Keratinocyte (primary cell): Measurements from ENCODE around the gene KIRREL2. TPM values are rescaled to one million over a fixed set of nuclear protein-coding genes. Genes with fewer than 3 reads are reported as not detected.

Experiments
- DNase-seq: peaks from one replicate; pipeline ENCODE4 v3.0.0-alpha.2; 2011; ENCODE audit warnings: low read depth, missing footprints, low spot score
- FAIRE-seq: peaks from 2 replicates; lab custom pipeline; 2011; peaks lifted over from hg19 to GRCh38; lab: Jason Lieb, UNC
- H2AFZ ChIP-seq: 2 replicates; pipeline ENCODE4 v1.6.0; 2012; ENCODE audit warnings: low read length, control low read depth, inconsistent platforms; ENCODE audit not compliant: control insufficient read depth
- H3K27ac ChIP-seq: 2 replicates; pipeline ENCODE4 v1.5.1; 2011; ENCODE audit warnings: low read length; ENCODE audit not compliant: control insufficient read depth, insufficient read depth
- H3K27me3 ChIP-seq: 3 replicates; pipeline ENCODE4 v1.6.0; 2011; ENCODE audit warnings: low read length; ENCODE audit not compliant: control insufficient read depth, insufficient read depth; ENCODE audit errors: extremely low read depth
- H3K36me3 ChIP-seq, 2 experiments: 2 replicates in 1 of 2; 3 replicates in 1 of 2; pipeline ENCODE4 v1.5.1; 2011; ENCODE audit warnings: low read length in 2 of 2, mild to moderate bottlenecking in 1 of 2; ENCODE audit not compliant: control insufficient read depth in 2 of 2, insufficient read depth in 2 of 2; ENCODE audit errors: extremely low read depth in 1 of 2
- H3K4me1 ChIP-seq: 3 replicates; pipeline ENCODE4 v1.5.1; 2011; ENCODE audit warnings: low read length; ENCODE audit not compliant: control insufficient read depth, insufficient read depth; ENCODE audit errors: extremely low read depth
- H3K4me2 ChIP-seq: 3 replicates; pipeline ENCODE4 v1.6.0; 2011; ENCODE audit warnings: low read depth, low read length; ENCODE audit not compliant: control insufficient read depth, insufficient read depth; ENCODE audit errors: extremely low read depth
- H3K4me3 ChIP-seq, 3 experiments: fragments of 200-600 bp in 1 of 3; sonication (generic) in 1 of 3; 2 replicates in 2 of 3; 3 replicates in 1 of 3; pipeline ENCODE4 v1.5.1; 2011 to 2016; ENCODE audit warnings: low read length in 3 of 3, mild to moderate bottlenecking in 3 of 3, control low read depth in 2 of 3, inconsistent platforms in 1 of 3, low read depth in 1 of 3, mixed read lengths in 1 of 3, mixed run types in 1 of 3, moderate library complexity in 1 of 3; ENCODE audit not compliant: control insufficient read depth in 2 of 3, insufficient read depth in 2 of 3; ENCODE audit errors: extremely low read depth in 1 of 3
- H3K79me2 ChIP-seq: 2 replicates; pipeline ENCODE4 v1.6.0; 2012; ENCODE audit warnings: low read length; ENCODE audit not compliant: control insufficient read depth, insufficient read depth
- H3K9ac ChIP-seq: 3 replicates; pipeline ENCODE4 v1.6.0; 2011; ENCODE audit warnings: low read length; ENCODE audit not compliant: control insufficient read depth, insufficient read depth; ENCODE audit errors: extremely low read depth
- H3K9me1 ChIP-seq: 3 replicates; pipeline ENCODE4 v1.6.0; 2011; ENCODE audit warnings: low read length; ENCODE audit not compliant: control insufficient read depth, insufficient read depth; ENCODE audit errors: extremely low read depth
- H3K9me3 ChIP-seq: 2 replicates; pipeline ENCODE4 v1.5.1; 2012; ENCODE audit warnings: low read depth, low read length; ENCODE audit not compliant: control insufficient read depth
- H4K20me1 ChIP-seq: 3 replicates; pipeline ENCODE4 v1.6.0; 2011; ENCODE audit warnings: low read length; ENCODE audit not compliant: control insufficient read depth, insufficient read depth; ENCODE audit errors: extremely low read depth
- EZH2 ChIP-seq: IDR thresholded peaks from one replicate; pipeline ENCODE4 v1.6.1; 2012; ENCODE audit warnings: inconsistent platforms, mild to moderate bottlenecking, low read length, moderate library complexity
- dilution Hi-C: fragments of 300-500 bp; cut with MboI; formaldehyde crosslinking; loops from one replicate; pipeline ENCODE4 v1.7.0; 2020; ENCODE audit warnings: low sequenced_read_pairs; ENCODE audit not compliant: extremely low pct_ligation_motif_present
- polyA plus RNA-seq, 5 experiments: library from polyadenylated mRNA; depleted of rRNA in 3 of 5; stranded (reverse) in 3 of 5; stranded (forward) in 1 of 5; unstranded in 1 of 5; fragments of >200 nt; gene quantifications; 1 replicate in 1 of 5; 2 replicates in 3 of 5; 3 replicates in 1 of 5; pipeline versions ENCODE4 v1.2.1 to v1.2.3, GENCODE V29; 2011 to 2012; ENCODE audit warnings: missing spikeins in 2 of 5, low read depth in 1 of 5, low replicate concordance in 1 of 5
- TF ChIP-seq, protein P1 (sequence below), 3 experiments: IDR thresholded peaks in 1 of 3; conservative IDR thresholded peaks in 1 of 3; optimal IDR thresholded peaks in 1 of 3; 2 replicates in 2 of 3; 3 replicates in 1 of 3; pipeline versions ENCODE3 to v1.5.1; 2011; ENCODE audit warnings: low read length in 3 of 3, mild to moderate bottlenecking in 3 of 3, moderate library complexity in 2 of 3, control low read depth in 1 of 3, inconsistent platforms in 1 of 3; ENCODE audit not compliant: insufficient read depth in 2 of 3; ENCODE audit errors: extremely low read depth in 1 of 3

Gene KIRREL2
- polyA plus RNA-seq, 1 donor (not counting 4 experiments of a cell fraction or from before 2014, with no cell fraction given): not detected

DNA sequence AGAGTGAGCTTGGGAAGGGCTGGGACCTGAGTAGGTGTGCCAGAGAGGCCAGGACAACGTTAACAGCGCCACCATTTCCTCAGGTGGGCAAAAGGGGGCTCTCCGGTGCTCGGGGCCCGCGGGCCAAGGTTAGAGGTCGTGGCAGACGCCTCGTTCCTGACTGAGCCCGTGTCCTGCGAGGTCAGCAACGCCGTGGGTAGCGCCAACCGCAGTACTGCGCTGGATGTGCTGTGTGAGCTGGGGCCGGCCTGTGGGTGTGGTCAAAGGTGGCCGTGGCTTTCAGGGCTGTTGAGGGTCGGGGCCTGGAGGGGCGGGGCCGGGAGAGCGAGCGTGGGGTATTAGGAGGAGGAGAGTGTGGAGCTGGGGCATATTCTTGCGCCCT lies 3.7 kb downstream of the KIRREL2 start:
- peaks cover 41% of the 10 kb centered on the region for H3K27me3 ChIP-seq
- no peak for FAIRE-seq

DNA sequence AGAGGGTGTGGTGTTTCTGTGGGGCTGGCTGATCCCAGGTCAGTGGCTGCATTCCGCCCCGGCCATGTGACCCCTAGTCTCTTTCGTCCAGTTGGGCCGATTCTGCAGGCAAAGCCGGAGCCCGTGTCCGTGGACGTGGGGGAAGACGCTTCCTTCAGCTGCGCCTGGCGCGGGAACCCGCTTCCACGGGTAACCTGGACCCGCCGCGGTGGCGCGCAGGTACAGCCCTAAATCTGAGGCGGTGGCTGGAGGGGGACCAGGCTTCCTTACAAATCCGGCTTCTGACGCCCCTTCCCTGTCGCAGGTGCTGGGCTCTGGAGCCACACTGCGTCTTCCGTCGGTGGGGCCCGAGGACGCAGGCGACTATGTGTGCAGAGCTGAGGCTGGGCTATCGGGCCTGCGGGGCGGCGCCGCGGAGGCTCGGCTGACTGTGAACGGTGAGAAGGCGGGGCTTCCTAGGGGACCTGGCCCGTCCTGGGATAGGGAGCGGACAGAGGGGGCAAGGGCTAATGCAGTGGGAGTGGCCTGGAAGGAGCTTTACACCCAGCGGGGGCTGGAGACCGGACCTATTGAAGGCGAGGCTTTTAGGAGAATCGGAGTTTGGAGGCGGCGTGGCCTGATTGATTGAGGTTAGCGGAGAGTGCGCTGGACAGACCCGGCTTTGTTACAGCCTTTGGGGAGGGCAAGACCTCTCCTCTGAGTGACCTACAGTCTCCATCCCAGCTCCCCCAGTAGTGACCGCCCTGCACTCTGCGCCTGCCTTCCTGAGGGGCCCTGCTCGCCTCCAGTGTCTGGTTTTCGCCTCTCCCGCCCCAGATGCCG lies 4.3 kb downstream of the KIRREL2 start:
- Histone ChIP-seq H3K9ac (no peak overlapping the region), H3K79me2 (no peaks in the 10 kb centered on the region), H4K20me1 (no peaks in the 10 kb centered on the region), H2AFZ (no peak overlapping the region), H3K36me3 (no peaks in the 10 kb centered on the region), H3K4me2 (no peak overlapping the region), H3K9me3 (no peaks in the 10 kb centered on the region), H3K9me1 (no peaks in the 10 kb centered on the region), H3K27ac (no peak overlapping the region), H3K27me3 (peaks cover 35% of the 10 kb centered on the region), H3K4me1 (no peaks in the 10 kb centered on the region), H3K4me3 (no peak overlapping the region)
- dilution Hi-C loops: no loop called here
- FAIRE-seq (no peak), DNase-seq (no peak)
- TF ChIP-seq EZH2: no peak
- TF ChIP-seq, protein P1, sequence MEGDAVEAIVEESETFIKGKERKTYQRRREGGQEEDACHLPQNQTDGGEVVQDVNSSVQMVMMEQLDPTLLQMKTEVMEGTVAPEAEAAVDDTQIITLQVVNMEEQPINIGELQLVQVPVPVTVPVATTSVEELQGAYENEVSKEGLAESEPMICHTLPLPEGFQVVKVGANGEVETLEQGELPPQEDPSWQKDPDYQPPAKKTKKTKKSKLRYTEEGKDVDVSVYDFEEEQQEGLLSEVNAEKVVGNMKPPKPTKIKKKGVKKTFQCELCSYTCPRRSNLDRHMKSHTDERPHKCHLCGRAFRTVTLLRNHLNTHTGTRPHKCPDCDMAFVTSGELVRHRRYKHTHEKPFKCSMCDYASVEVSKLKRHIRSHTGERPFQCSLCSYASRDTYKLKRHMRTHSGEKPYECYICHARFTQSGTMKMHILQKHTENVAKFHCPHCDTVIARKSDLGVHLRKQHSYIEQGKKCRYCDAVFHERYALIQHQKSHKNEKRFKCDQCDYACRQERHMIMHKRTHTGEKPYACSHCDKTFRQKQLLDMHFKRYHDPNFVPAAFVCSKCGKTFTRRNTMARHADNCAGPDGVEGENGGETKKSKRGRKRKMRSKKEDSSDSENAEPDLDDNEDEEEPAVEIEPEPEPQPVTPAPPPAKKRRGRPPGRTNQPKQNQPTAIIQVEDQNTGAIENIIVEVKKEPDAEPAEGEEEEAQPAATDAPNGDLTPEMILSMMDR (optimal IDR thresholded peaks at IDR 0.05 in 1 of 3, IDR thresholded peaks at IDR 0.05 in 1 of 3, conservative IDR thresholded peaks at IDR 0.05 in 1 of 3; ENCODE audit: extremely low read depth in 1 of 3, insufficient read depth in 2 of 3, low read length in 3 of 3): no peak

More for the DNA sequence above, 3.7 kb downstream of the KIRREL2 start:
- TF ChIP-seq, protein P1 (optimal IDR thresholded peaks at IDR 0.05 in 1 of 3, IDR thresholded peaks at IDR 0.05 in 1 of 3, conservative IDR thresholded peaks at IDR 0.05 in 1 of 3; ENCODE audit: extremely low read depth in 1 of 3, insufficient read depth in 2 of 3, low read length in 3 of 3): no peak
- no peak for TF ChIP-seq EZH2
- H3K79me2 ChIP-seq: no peaks in the 10 kb centered on the region
- H3K9ac ChIP-seq: no peak overlapping the region
- no peaks in the 10 kb centered on the region for H3K9me1 ChIP-seq
- DNase-seq: no peak
- no peak overlapping the region for H2AFZ ChIP-seq
- no peaks in the 10 kb centered on the region for H4K20me1 ChIP-seq
- no peaks in the 10 kb centered on the region for H3K9me3 ChIP-seq
- no peak overlapping the region for H3K4me2 ChIP-seq
- dilution Hi-C loops: no loop called here
- no peaks in the 10 kb centered on the region for H3K4me1 ChIP-seq
- H3K36me3 ChIP-seq: no peaks in the 10 kb centered on the region
- no peak overlapping the region for H3K27ac ChIP-seq
- no peak overlapping the region for H3K4me3 ChIP-seq
